Measurements from ENCODE around the gene MPRIP.

The MPRIP gene

GRCh38 chr17:17028878-17029535, 13.2 kb upstream of the MPRIP start:
- no peak for DNase-seq (ENCODE audit: low spot score)

DNA sequence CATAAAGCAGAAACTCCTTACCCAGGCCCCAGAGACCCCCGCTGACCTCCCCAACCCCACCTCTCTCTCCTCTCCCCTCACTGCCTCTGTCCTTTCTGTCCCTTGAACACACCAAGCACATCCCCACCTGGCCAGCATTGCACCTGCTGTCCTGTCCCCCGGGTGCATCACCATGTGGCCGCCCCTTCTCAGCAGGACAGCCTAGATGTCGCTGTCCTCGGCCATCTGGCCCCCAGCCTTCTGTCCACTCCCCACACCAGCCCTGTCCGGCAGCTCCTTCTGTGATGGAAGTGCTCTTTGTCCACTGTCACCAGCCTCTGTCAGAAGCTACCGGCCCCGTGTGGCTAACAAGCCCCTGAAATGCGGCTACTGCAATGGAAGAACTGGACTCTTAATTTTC, 12.3 kb upstream of the MPRIP start:
- no peak for DNase-seq (ENCODE audit: low spot score)

GRCh38 chr17:17030515-17031211, 11.6 kb upstream of the MPRIP start:
- DNase-seq (ENCODE audit: low spot score) = no peak

DNA sequence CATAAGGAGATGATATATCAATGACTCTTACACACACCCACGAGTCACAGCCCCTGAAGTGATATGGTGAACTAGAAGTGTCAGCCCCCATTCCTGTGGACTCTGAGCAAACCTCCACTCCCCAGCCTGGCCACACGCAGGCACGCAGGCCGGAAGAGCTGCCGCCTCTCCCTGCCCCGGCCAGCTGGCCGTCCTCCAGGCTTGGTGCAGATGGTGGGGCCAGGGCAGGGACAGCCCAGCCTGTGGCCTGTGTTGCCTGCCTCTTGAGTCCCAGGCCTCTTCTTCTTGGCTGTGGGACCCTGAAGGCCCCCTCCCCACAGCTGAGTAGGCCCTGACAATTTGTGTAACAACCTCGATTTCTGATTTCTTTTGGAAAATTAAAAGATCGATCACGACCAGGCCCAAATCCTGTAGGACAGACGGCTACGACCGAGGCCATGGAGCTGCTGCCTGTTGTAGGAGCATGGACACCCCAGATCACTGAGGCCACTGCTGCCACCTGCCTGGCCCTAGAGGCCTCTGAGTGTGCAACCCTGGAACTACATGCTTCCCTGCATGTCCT, 10.0 kb upstream of the MPRIP start:
- peak; percentile 94 for DNase-seq (ENCODE audit: low spot score)

- no peak for DNase-seq (ENCODE audit: low spot score)
Measured at GRCh38 chr17:17033466-17033865, 8.8 kb upstream of the MPRIP start.

GRCh38 chr17:17034026-17034425, 8.2 kb upstream of the MPRIP start:
- DNase-seq (ENCODE audit: low spot score) = no peak

DNA sequence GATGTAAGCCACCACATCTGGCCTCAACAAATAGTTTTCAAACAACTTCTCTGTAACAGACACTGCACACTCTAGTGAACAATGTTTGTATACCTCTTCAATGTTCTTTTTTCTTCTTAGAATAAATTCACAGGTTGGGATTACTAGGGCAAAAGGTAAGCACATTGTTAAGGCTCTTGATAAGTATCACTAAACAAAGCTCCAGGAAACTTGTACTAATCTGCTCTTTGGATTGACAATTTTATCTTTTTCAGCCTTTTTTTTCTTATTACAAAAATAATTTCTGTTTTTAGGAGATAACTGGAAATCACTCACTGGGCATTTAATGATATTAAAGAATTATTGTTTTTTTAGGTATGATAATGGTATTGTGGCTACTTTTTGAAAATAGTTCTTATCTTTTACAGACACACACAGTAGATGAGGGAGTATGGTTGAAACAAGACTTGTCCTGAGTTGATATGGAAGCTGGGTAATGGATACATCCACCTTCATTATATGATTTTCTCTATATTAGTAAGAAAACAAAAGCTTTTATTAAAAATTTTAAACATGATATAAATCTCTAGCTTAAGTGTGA, 7.7 kb upstream of the MPRIP start:
- DNase-seq (ENCODE audit: low spot score) = no peak

DNA sequence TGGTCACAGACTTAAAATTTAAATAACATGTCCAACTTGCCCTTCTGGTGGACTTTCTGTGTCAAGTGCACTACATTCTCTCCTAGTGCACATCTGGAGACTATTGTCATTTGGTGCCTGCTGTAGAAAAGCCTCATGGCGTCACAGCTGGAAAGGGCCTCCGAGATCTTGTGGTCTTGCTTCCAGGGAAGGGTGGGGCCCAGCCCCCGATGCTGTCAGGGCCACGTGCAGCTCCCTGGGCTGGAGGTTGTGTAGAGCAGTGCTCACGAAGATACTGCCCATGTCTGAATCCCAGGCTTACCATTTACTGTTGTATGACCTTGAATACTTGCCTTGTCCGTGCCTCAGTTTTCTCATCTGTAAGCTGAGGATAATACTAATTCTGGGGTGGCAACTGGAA, 6.8 kb upstream of the MPRIP start:
- DNase-seq (ENCODE audit: low spot score) = no peak

DNA sequence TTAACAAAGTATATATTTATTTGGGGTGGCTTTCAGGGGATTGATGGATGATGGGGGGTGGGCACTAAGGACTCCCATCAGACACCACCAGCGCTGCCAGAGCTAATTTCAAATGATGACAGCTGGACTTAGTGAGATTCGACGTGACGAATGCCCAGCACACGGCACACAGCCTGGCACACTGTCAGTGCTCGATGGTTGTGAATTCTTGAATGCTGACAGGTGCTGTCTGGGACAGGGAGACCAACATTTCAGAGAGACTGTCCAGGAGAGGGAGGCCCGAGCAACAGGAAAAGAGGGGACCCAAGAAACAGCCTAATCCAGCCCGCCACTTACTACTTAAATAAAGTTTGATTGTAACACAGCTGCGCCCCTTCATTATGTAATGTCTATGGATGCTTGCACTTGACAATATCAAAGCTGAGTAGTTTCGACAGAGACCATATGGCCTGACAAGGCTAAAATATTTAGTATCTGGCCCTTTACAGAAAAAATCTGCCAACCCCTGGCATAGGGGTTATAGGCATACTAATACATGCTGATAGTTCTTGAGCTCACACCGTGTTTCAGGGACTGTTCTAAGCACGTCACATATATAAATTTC, 6.2 kb upstream of the MPRIP start:
- DNase-seq (ENCODE audit: low spot score) = no peak

GRCh38 chr17:17036524-17036998, 5.7 kb upstream of the MPRIP start:
- DNase-seq (ENCODE audit: low spot score) = no peak

DNA sequence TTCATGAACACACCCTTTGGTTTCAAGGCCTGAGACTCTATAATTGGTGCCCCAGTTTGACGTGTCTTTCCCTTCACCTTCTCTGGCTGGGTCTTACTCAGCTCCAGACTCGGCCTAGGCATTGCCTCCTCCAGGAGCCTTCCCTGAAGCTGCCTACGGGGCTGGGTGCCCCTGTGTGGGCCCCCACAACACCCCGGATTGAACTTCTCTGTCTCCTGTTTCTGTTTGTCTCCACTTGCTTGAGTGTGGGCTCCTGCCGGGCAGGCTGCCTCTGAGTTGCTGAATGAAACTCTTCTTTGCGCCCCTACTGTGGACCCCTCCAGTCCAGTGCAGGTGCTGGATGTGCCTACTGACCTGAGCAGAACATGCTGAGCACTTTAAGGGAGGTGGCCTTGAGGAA, 2.3 kb upstream of the MPRIP start:
- no peak for DNase-seq (ENCODE audit: low spot score)

GRCh38 chr17:17041018-17041521, 1.2 kb upstream of the MPRIP start:
- peak; percentile 52 for DNase-seq (ENCODE audit: low spot score)

DNA sequence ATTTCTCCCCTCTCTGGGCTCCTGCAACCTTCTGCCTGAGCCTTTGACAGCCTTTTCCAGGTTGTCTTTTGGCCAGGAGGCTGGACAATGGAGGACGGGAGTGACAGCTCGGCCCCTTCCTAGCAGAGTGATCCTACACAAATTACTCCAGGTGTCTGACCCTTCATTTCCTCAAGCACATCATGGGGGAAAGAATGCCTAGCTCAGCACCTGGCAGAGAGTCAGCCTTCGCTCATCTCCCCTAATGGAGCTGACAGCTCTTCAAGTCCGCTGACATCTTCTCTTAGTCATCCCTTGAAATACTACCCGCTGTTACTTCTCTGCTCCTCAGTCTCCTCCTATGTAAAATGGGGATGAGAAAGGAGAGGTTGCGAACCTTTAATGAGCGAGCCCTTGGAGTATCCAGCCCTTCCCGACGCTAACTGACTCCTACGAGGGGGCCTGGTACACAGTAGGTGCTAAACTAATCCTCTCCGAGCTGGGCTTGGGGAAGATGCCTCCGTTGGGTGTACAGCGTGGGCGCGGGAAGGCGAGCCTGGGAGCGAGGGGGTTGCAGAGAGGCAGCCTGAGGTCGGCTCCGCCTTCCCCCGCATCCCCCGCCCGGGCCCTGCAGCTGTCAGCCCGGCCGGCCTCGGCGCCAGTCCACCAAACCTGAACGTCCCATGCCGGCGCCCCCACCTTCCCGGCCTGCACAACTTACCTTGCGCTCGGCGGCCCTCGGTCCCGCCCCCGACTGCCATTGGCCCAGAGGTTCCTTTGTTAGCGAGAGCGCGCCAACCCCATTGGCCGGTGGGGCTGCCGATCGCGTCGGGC, 480 bp upstream of the MPRIP start:
- DNase-seq (ENCODE audit: low spot score) = peak; percentile 99

DNA sequence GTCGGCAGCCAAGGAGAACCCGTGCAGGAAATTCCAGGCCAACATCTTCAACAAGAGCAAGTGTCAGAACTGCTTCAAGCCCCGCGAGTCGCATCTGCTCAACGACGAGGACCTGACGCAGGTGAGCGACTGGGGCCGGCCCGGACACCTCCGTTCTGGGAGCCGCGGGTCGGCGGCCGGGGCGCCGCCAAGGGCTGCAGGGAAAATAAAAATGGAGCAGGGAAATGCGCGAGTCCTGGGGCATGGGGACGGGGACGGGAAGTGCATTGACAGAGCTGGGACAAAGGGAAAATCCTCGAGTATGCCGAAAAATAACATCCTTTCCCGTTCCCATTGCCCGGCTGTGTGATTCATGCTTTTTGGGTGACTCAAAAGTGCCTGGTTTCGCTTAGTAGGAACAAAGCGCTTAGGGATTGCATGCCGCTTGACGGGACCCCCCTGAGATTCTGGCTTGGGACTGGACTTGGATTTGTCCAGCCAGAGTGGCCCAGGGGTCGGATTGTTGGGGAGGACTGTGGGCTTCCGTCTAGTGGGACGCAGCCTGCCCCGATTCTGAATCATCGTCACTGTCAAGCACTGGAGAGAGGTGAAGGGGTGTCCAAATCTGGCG, 699 bp downstream of the MPRIP start:
- DNase-seq (ENCODE audit: low spot score) = peak; percentile 45

DNA sequence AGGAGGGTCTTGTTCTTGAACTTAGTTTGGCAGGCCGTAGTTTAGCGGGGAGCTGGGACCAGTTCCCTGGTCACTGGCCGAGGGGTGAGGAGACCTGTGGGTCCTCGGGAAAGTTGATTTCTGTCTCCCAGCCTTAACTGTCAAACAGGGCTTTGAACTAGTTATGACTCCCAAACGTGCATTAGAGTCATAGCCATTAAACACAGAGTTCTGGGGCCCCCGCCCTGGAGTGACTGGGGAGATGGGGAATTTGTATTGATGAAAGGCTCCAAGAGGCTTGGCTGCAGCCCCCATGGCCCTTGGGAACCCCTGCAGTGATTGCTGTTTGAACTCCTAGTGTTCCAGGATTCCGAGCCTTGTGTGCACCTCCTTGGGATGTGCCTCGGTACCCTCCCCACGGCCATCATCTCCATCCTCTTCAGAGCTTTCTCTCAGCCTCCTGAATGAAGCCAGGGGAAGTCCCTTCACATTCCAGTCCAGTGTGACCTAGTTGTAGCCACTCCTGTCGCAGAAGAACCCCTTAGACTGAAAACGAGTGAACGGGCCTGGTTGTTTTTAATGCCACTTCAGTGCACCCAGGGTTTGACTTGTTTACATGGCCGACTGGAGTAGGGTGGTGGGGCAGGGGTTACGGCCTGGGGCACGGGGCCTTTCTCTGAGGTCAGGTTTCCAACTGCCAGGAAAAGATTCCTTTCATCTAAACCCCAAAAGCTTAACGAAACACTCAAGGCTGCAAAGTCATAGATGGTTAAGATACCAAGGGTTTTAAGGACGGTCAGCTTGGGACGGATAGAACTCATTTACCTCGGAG, 1.4 kb downstream of the MPRIP start:
- peak; percentile 42 for DNase-seq (ENCODE audit: low spot score)

DNA sequence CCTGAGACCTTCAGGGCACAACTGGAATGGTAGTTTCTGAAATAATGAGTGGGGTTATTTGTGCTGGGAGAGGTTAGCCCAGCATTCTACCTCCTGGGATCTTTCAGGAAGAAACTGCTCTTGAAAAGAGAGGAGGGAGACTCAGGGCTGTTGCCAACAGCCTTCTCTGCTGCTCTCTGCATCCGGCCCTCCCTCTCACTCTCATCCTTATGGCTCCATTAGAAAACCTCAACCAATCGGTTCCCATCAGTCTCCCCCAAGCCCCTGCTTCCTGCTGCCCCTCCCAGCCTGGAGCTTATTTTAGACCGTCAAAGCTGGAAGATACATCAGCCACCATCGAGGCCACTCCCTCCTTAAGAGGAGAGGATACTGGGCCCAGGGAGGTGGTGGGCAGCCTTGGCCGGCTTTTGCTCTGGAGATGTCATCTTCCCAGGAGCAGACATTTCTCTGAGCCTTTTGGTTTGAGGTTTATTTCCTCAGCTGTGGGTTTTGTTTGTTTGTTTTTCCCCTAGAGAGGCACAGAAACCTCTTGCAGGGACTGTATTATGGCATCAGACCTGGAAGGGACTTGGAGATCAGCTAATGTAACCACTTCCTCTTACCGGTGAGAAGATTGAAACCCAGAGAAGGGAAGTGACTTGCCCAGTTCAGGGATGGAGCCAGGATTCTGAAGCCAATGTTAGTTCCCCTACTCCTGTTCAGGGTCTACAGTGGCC, 2.7 kb downstream of the MPRIP start:
- DNase-seq (ENCODE audit: low spot score) = peak; percentile 71

DNA sequence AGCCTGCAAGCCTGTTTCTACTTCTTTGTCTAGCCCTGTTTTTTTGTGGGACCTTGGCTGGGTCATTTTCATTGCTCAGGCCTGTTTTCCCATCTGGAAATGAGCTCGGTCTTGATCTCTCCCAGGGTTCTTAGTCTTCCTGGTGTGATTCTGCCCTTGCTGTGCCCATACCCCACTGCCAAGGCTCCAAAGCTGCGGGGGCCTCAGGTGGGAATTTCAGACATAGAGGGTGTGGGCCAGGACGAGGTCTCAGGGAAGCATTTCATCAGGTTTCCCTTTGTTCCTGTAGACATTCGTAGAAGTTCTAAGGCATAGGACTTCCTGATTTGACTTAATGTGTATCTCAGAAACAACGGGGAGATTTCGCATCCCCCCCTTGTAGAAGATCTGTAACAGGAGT, 5.8 kb downstream of the MPRIP start:
- DNase-seq (ENCODE audit: low spot score) = no peak

DNA sequence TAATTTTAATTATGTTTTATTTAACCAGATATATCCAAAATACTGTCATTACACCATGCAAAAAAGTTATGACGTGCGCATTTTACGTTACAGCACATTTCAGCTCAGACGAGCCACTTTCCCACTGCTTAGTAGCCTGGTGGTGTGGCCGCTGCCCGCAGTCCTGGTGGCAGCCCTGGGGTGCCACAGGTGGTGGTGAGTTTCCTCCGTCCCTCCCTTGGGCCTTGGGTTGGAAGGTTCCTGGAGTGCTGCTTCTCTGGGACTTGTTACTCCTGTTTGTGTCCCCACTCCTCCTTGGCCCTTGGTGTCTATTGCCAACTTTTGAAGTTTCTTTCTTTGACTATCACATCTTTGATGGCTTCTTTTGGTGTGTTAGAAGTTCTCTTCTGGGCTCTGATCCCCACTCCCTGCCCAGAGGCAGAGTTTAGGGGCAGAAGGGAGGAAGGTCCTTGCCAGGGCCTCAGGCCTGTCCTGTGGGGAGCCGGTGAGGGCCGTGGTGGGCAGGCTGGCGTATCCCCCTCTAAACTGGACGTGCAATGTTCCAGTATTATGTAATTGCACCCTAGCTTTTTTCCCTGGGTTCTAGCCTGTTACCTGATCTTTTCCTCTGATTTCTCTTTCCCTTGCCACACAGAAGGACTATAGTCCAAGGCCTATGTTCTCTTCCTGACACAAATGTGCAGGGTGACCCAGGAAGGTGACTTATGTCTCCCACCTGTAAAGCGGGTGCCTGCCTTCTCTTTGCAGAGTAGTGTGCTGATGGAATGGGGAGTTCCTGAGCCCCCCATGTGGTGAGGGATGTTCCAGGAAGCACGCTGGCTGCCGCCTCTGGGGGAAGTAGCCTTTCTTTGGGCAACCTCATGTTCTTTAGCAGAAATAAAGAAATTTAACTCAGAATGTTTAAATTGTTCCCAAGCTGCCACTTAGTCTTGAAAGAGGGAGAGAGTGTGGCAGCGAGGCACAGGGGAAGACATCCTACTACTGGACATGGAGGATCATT, 8.4 kb downstream of the MPRIP start:
- no peak for DNase-seq (ENCODE audit: low spot score)

Measured in GM03348 (cell line).